ENCODE results near the gene PTPN1. TPM values are rescaled to one million over a fixed set of nuclear protein-coding genes. Genes with fewer than 3 reads are reported as not detected.
"Not testable (repeated sequence)": the region's sequence is repeated elsewhere in the genome, so short reads cannot be mapped to it uniquely, and the experiment has no call there.

Gene PTPN1
- total RNA-seq, 2 experiments from 2014 or later = 82.3 to 82.8 TPM

DNA sequence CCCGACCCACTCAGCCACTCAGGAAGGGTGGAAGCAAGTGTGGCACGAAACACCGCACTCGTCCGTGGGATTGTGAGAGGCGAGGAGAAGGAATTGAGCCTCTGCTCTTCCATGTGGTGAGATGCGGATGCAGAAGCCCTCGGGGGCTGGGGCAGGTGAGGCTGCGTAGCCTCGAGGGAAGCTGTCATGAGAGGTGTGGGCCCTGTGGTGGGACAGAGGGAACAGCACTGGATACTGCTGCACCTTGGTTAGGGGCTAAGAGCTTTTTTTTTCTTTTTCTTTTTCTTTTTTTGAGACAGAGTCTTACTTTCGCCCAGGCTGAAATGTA, 86.5 kb downstream of the PTPN1 start:
- CTCF ChIA-PET = no interaction called here
- Mint-ChIP-seq H3K4me1 (ENCODE audit: low read depth) (peaks cover 8% of the 10 kb centered on the region), H3K4me3 (no peak overlapping the region), H3K27me3 (peaks cover 3% of the 10 kb centered on the region), H3K9me3 (no peaks in the 10 kb centered on the region), H3K36me3 (ENCODE audit: low read depth) (no peaks in the 10 kb centered on the region), H3K27ac (no peak overlapping the region)
- peaks cover 9% of the 10 kb centered on the region for H3K4me1 ChIP-seq (ENCODE audit: insufficient read depth, low read length)
- H3K36me3 ChIP-seq (ENCODE audit: insufficient read depth, low read length) = no peaks in the 10 kb centered on the region
- intact Hi-C loops (cut with DNase I, micrococcal nuclease) = no loop called here
- TF ChIP-seq CTCF (IDR thresholded peaks at IDR 0.05) = no peak
- H3K9me3 ChIP-seq (ENCODE audit: control insufficient read depth in 1 of 2, insufficient read depth in 1 of 2, low read length in 2 of 2) = no peaks in the 10 kb centered on the region
- no peak overlapping the region for H3K27ac ChIP-seq (ENCODE audit: low read depth in 1 of 2, low read length in 2 of 2)
- H3K4me3 ChIP-seq (ENCODE audit: low read length) = no peak overlapping the region
- ATAC-seq (ENCODE audit: poor library complexity) (no peak), DNase-seq (no peak)
- H3K27me3 ChIP-seq (ENCODE audit: control insufficient read depth in 1 of 2, insufficient read depth in 2 of 2, low read length in 2 of 2) = no peaks in the 10 kb centered on the region
- POLR2A ChIA-PET = no interaction called here

DNA sequence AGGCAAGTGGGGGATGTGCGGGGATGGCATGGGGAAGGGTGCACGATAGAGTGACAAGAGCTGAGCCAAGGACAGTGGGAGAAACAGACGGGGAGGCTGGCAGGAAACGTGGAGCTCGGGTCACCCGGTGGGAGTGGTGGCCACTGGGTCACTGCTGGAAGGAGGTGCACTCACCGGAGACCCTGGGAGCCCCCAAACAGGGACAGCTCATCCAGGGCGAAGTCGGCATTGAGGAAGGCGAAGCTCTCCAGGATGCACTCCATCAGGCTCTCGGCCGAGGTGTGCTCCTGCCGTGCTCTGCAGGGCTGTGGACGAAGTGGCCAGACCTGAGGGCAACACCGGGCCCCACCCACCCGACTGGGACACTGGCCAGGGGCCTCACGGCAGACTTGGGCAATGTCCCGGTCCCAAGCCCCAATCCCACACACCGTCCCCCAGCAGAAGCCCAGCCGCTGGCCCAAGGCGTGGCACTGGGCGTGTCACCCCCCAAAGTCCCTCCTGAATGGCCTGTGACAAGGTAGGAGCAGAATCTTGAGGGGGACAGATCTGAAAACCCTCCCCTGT, 87.3 kb downstream of the PTPN1 start:
- Mint-ChIP-seq H3K9me3 (no peaks in the 10 kb centered on the region), H3K27ac (no peak overlapping the region), H3K4me3 (no peak overlapping the region), H3K4me1 (ENCODE audit: low read depth) (peaks cover 8% of the 10 kb centered on the region), H3K27me3 (peaks cover 3% of the 10 kb centered on the region), H3K36me3 (ENCODE audit: low read depth) (no peaks in the 10 kb centered on the region)
- H3K4me1 ChIP-seq (ENCODE audit: insufficient read depth, low read length) = peaks cover 9% of the 10 kb centered on the region
- no peak for TF ChIP-seq CTCF (IDR thresholded peaks at IDR 0.05)
- no peak for ATAC-seq (ENCODE audit: poor library complexity)
- intact Hi-C loops (cut with DNase I, micrococcal nuclease) = no loop called here
- peaks cover 0 to 4% of the 10 kb centered on the region in 2 experiments for H3K9me3 ChIP-seq (ENCODE audit: control insufficient read depth in 1 of 2, insufficient read depth in 1 of 2, low read length in 2 of 2)
- no peaks in the 10 kb centered on the region for H3K36me3 ChIP-seq (ENCODE audit: insufficient read depth, low read length)
- no peak overlapping the region for H3K4me3 ChIP-seq (ENCODE audit: low read length)
- no peak overlapping the region for H3K27ac ChIP-seq (ENCODE audit: low read depth in 1 of 2, low read length in 2 of 2)
- ChIA-PET POLR2A (no interaction called here), CTCF (no interaction called here)
- H3K27me3 ChIP-seq (ENCODE audit: control insufficient read depth in 1 of 2, insufficient read depth in 2 of 2, low read length in 2 of 2) = no peaks in the 10 kb centered on the region
- no peak for DNase-seq

DNA sequence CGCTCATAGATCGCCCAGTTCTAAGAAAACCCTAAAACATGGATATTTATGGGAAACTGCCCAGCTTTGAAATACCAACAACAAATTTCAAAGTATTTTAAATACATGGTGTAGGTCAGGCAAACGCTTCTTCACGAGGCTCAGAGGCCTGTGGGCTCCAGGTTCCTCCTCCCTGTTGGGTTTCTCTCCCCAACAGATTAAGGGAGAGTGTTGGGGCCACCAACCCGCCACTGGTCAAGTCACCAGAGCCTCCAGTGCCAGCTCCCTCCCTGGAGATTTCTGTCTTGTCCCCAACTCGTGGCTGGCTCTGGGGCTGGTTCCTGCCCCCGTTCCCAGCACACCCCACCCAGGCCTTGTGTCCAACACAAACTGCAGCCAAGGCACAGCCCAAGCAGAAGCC, 87.9 kb downstream of the PTPN1 start:
- peaks cover 8% of the 10 kb centered on the region for H3K4me1 Mint-ChIP-seq (ENCODE audit: low read depth)
- Histone ChIP-seq H3K4me1 (ENCODE audit: insufficient read depth, low read length) (peaks cover 9% of the 10 kb centered on the region), H3K27me3 (ENCODE audit: control insufficient read depth in 1 of 2, insufficient read depth in 2 of 2, low read length in 2 of 2) (no peaks in the 10 kb centered on the region), H3K4me3 (ENCODE audit: low read length) (no peak overlapping the region), H3K36me3 (ENCODE audit: insufficient read depth, low read length) (no peaks in the 10 kb centered on the region), H3K27ac (ENCODE audit: low read depth in 1 of 2, low read length in 2 of 2) (no peak overlapping the region), H3K9me3 (ENCODE audit: control insufficient read depth in 1 of 2, insufficient read depth in 1 of 2, low read length in 2 of 2) (peaks cover 0 to 8% of the 10 kb centered on the region in 2 experiments)
- ChIA-PET POLR2A (no interaction called here), CTCF (interaction anchor here (1.9 kb wide), 1 partner anchor 10 kb away, joined by 5 read pairs; no protein-coding TSS in a partner anchor)
- no peak for TF ChIP-seq CTCF (IDR thresholded peaks at IDR 0.05)
- DNase-seq (no peak), ATAC-seq (ENCODE audit: poor library complexity) (no peak)
- H3K4me3 Mint-ChIP-seq = no peak overlapping the region
- H3K27me3 Mint-ChIP-seq = peaks cover 3% of the 10 kb centered on the region
- H3K9me3 Mint-ChIP-seq = no peaks in the 10 kb centered on the region
- no peak overlapping the region for H3K27ac Mint-ChIP-seq
- no peaks in the 10 kb centered on the region for H3K36me3 Mint-ChIP-seq (ENCODE audit: low read depth)
- intact Hi-C loops (cut with DNase I, micrococcal nuclease) = no loop called here

- H3K27ac Mint-ChIP-seq; H3K27me3 ChIP-seq (ENCODE audit: control insufficient read depth in 1 of 2, insufficient read depth in 2 of 2, low read length in 2 of 2); H3K36me3 Mint-ChIP-seq (ENCODE audit: low read depth); H3K4me3 ChIP-seq (ENCODE audit: low read length); H3K9me3 Mint-ChIP-seq; H3K27me3 Mint-ChIP-seq; H3K4me1 Mint-ChIP-seq (ENCODE audit: low read depth); ATAC-seq (ENCODE audit: poor library complexity); POLR2A ChIA-PET; DNase-seq; H3K36me3 ChIP-seq (ENCODE audit: insufficient read depth, low read length); intact Hi-C loops (cut with DNase I, micrococcal nuclease); H3K4me3 Mint-ChIP-seq; H3K27ac ChIP-seq (ENCODE audit: low read depth in 1 of 2, low read length in 2 of 2); H3K9me3 ChIP-seq (ENCODE audit: control insufficient read depth in 1 of 2, insufficient read depth in 1 of 2, low read length in 2 of 2); H3K4me1 ChIP-seq (ENCODE audit: insufficient read depth, low read length): not testable (repeated sequence)
- CTCF ChIA-PET = interaction anchor here (0.6 to 1.9 kb wide), 2 partner anchors 11 to 620 kb away, joined by 3 to 5 read pairs; no protein-coding TSS in a partner anchor
Observed at GRCh38 chr20:50598768-50599167, 88.6 kb downstream of the PTPN1 start.

Data from CD4-positive, alpha-beta T cell (primary cell).